ENCODE results near the gene RABL6.
"Not testable (repeated sequence)": the region's sequence is repeated elsewhere in the genome, so short reads cannot be mapped to it uniquely, and the experiment has no call there.

Gene RABL6

GRCh38 chr9:136807281-136808074, at the start of gene RABL6:
Gene RABL6 (plus strand): TSS chr9:136807948. CDS start chr9:136808197, 249 bp downstream.
- DNase-seq: no peak

GRCh38 chr9:136759001-136759400, 48.7 kb upstream of the RABL6 start:
- DNase-seq: no peak

- DNase-seq: no peak
These were observed 48.1 kb upstream of the RABL6 start for GRCh38 chr9:136759436-136760325.

GRCh38 chr9:136760424-136760823, 47.3 kb upstream of the RABL6 start:
- no peak for DNase-seq

GRCh38 chr9:136760834-136761544, 46.8 kb upstream of the RABL6 start:
- DNase-seq: not testable (repeated sequence)

- no peak for DNase-seq
These were observed 46.2 kb upstream of the RABL6 start for GRCh38 chr9:136761545-136761981.

GRCh38 chr9:136762221-136762691, 45.5 kb upstream of the RABL6 start:
- DNase-seq: no peak

GRCh38 chr9:136762915-136763648, 44.7 kb upstream of the RABL6 start:
- DNase-seq: no peak

- DNase-seq: no peak
These were observed 44.1 kb upstream of the RABL6 start for GRCh38 chr9:136763649-136764035.

GRCh38 chr9:136764301-136764891, 43.4 kb upstream of the RABL6 start, which contains the start of gene LCN15:
Gene LCN15 (minus strand): TSS chr9:136764518. CDS start chr9:136764488, 30 bp downstream.
- no peak for DNase-seq

GRCh38 chr9:136765041-136765440, 42.7 kb upstream of the RABL6 start:
- DNase-seq: no peak

GRCh38 chr9:136765745-136766409, 41.9 kb upstream of the RABL6 start:
- not testable (repeated sequence) for DNase-seq

GRCh38 chr9:136766410-136767120, 41.2 kb upstream of the RABL6 start:
- peak; percentile 44 for DNase-seq

GRCh38 chr9:136769710-136770191, 38.0 kb upstream of the RABL6 start:
- DNase-seq: no peak

- DNase-seq: no peak
These were observed 35.8 kb upstream of the RABL6 start for GRCh38 chr9:136771907-136772415.

GRCh38 chr9:136773386-136774044, 34.2 kb upstream of the RABL6 start:
- DNase-seq: no peak

- DNase-seq: no peak
These were observed 33.2 kb upstream of the RABL6 start for GRCh38 chr9:136774416-136775045.

GRCh38 chr9:136775191-136775590, 32.6 kb upstream of the RABL6 start:
- DNase-seq: no peak

- no peak for DNase-seq
These were observed 30.8 kb upstream of the RABL6 start for GRCh38 chr9:136776947-136777346.
